Glutamatergic neuron (in vitro differentiated cells): ENCODE data around the gene CLDND1. TPM values are rescaled to one million over a fixed set of nuclear protein-coding genes. Genes with fewer than 3 reads are reported as not detected.
"Not testable (repeated sequence)": the region's sequence is repeated elsewhere in the genome, so short reads cannot be mapped to it uniquely, and the experiment has no call there.

ENCODE experiments used
- DNase-seq: peaks from one replicate; pipeline ENCODE4 v3.0.0; 2022
- H3K27ac Mint-ChIP-seq: one replicate; pipeline ENCODE4 v1.8.0; 2020; ENCODE audit warnings: mild to moderate bottlenecking, mixed read lengths, inconsistent platforms; ENCODE audit not compliant: unreplicated experiment
- H3K27me3 Mint-ChIP-seq: one replicate; pipeline ENCODE4 v1.8.0; 2020; ENCODE audit warnings: mild to moderate bottlenecking, moderate library complexity, mixed read lengths, inconsistent platforms; ENCODE audit not compliant: unreplicated experiment
- H3K36me3 Mint-ChIP-seq: one replicate; pipeline ENCODE4 v1.8.0; 2020; ENCODE audit warnings: mild to moderate bottlenecking, mixed read lengths, inconsistent platforms; ENCODE audit not compliant: unreplicated experiment
- H3K4me1 Mint-ChIP-seq: one replicate; pipeline ENCODE4 v1.8.0; 2020; ENCODE audit warnings: mild to moderate bottlenecking, low read depth, mixed read lengths, inconsistent platforms; ENCODE audit not compliant: unreplicated experiment
- H3K4me3 Mint-ChIP-seq: one replicate; pipeline ENCODE4 v1.8.0; 2020; ENCODE audit warnings: mild to moderate bottlenecking, mixed read lengths, inconsistent platforms; ENCODE audit not compliant: unreplicated experiment
- H3K9me3 Mint-ChIP-seq: one replicate; pipeline ENCODE4 v1.8.0; 2020; ENCODE audit warnings: mild to moderate bottlenecking, moderate library complexity, mixed read lengths, inconsistent platforms; ENCODE audit not compliant: unreplicated experiment
- CTCF ChIP-seq: fragments of 200-600 bp; sonication (generic); IDR thresholded peaks from one replicate; pipeline ENCODE4 v1.5.0; 2021; ENCODE audit not compliant: partially characterized antibody, unreplicated experiment
- total RNA-seq: library from RNA; stranded (reverse); fragmentation: NEBNext Ultra II Directional; extraction: Animal tissue kit (Norgen Biotek cat#: 25700); gene quantifications from one replicate; pipeline ENCODE4 v1.2.1, GENCODE V29; 2021; ENCODE audit not compliant: unreplicated experiment

Gene CLDND1
- total RNA-seq, 1 donor from 2014 or later = 164 TPM

- H3K27ac Mint-ChIP-seq = no peak overlapping the region
- H3K36me3 Mint-ChIP-seq = no peaks in the 10 kb centered on the region
- no peaks in the 10 kb centered on the region for H3K9me3 Mint-ChIP-seq
- peaks cover 2% of the 10 kb centered on the region for H3K27me3 Mint-ChIP-seq
- no peak overlapping the region for H3K4me3 Mint-ChIP-seq
- no peak for DNase-seq
- H3K4me1 Mint-ChIP-seq = no peaks in the 10 kb centered on the region
- no peak for TF ChIP-seq CTCF
These were observed 41.7 kb upstream of the CLDND1 start for GRCh38 chr3:98564282-98565005.

- Mint-ChIP-seq H3K4me1 (no peaks in the 10 kb centered on the region), H3K27ac (no peak overlapping the region)
- DNase-seq = no peak
These were observed 41.1 kb upstream of the CLDND1 start for GRCh38 chr3:98563661-98564281.

GRCh38 chr3:98561727-98562521 lies 39.2 kb upstream of the CLDND1 start:
- no peaks in the 10 kb centered on the region for H3K27me3 Mint-ChIP-seq
- TF ChIP-seq CTCF = no peak
- no peaks in the 10 kb centered on the region for H3K36me3 Mint-ChIP-seq
- DNase-seq = no peak
- H3K27ac Mint-ChIP-seq = no peak overlapping the region
- H3K4me1 Mint-ChIP-seq = no peaks in the 10 kb centered on the region
- no peaks in the 10 kb centered on the region for H3K9me3 Mint-ChIP-seq
- no peak overlapping the region for H3K4me3 Mint-ChIP-seq

More at GRCh38 chr3:98563661-98564281, 41.1 kb upstream of the CLDND1 start:
- Mint-ChIP-seq H3K27me3 (no peaks in the 10 kb centered on the region), H3K4me3 (no peak overlapping the region), H3K9me3 (no peaks in the 10 kb centered on the region), H3K36me3 (no peaks in the 10 kb centered on the region)
- no peak for TF ChIP-seq CTCF

GRCh38 chr3:98560911-98561310 lies 38.2 kb upstream of the CLDND1 start:
- no peaks in the 10 kb centered on the region for H3K4me1 Mint-ChIP-seq
- no peak for TF ChIP-seq CTCF
- H3K9me3 Mint-ChIP-seq = peaks cover 1% of the 10 kb centered on the region
- H3K27me3 Mint-ChIP-seq = no peaks in the 10 kb centered on the region
- H3K36me3 Mint-ChIP-seq = no peaks in the 10 kb centered on the region
- no peak overlapping the region for H3K27ac Mint-ChIP-seq
- H3K4me3 Mint-ChIP-seq = no peak overlapping the region
- no peak for DNase-seq

- H3K9me3 Mint-ChIP-seq, H3K27me3 Mint-ChIP-seq, DNase-seq, H3K36me3 Mint-ChIP-seq, H3K4me3 Mint-ChIP-seq, H3K4me1 Mint-ChIP-seq, H3K27ac Mint-ChIP-seq: not testable (repeated sequence)
These were observed 37.1 kb upstream of the CLDND1 start for GRCh38 chr3:98559769-98560168.
